Activated naive CD4-positive, alpha-beta T cell (primary cell): Measurements from ENCODE around the gene IL17RD.

Experiments
- DNase-seq, 4 experiments: peaks; one replicate each; lab custom pipeline; 2025; lab: John Stamatoyannopoulos, UW

The IL17RD gene

DNA sequence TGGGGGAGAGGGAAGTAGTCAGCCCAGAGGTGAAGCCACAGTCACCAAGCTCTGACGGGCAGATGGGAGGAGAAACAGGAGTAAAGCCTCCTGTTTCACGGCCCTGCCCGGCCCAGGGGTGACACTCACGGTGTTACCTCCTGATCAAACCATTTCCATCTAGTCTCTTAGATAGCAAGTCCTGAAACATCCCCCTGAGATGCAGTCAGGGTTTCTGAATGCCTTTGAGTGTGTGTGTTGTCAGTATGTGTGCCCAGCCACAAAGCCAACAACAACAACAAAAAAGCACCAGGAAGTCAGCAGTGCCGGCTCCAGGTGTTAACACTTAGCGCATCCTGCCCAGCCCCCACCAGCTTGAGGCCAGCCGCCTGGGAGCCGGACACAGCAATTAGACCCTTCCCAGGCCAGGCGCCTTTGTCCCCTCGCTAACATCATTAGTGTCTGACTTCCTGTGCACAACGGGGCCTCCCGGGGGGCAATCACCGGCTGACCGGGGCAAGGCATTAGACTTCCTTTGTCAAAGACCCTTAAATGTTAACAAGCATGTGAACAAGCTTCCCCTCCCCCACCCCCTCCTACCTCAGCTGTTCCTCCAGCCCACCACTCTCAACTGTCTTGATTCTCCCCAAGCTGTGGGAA lies 34.5 kb downstream of the IL17RD start:
- DNase-seq: no peak

DNA sequence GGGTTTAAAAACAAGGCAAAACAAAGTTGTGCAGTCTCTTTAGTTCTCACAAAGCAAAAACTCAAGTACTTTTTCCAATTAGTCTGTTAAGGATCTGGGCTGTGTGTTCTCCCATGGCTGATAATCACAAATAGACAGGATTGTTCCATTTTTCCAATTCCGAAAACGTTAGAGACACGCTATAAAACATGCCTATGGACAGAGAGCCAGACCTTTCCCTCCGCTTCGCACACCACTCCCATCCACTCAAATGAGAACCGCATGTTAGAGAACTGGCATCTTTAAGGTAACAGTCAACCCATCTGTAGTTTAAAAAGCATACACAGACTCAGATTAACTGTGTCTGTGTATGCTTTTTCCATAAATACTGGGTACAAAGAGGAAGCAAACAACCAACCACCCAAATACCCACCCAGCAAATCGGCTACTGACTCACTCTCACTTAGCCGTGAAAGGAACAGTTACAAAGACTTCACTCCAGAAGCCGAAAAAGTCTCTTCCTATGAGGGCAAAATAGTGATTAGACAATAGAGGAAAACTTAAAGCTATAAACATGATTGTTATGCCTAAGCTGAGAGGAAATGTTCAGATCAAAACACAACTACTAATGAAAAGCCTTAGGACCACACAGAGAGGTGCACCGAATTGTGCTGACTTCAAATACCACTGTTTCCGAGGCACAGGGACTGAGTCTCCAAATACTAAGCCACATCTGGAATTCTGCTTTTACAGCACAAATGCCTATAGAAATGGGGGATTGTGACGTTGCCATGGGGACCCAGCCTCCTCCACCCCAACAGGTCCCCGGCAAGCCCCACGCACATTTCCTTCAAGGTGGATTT lies 36.1 kb downstream of the IL17RD start:
- no peak for DNase-seq

DNA sequence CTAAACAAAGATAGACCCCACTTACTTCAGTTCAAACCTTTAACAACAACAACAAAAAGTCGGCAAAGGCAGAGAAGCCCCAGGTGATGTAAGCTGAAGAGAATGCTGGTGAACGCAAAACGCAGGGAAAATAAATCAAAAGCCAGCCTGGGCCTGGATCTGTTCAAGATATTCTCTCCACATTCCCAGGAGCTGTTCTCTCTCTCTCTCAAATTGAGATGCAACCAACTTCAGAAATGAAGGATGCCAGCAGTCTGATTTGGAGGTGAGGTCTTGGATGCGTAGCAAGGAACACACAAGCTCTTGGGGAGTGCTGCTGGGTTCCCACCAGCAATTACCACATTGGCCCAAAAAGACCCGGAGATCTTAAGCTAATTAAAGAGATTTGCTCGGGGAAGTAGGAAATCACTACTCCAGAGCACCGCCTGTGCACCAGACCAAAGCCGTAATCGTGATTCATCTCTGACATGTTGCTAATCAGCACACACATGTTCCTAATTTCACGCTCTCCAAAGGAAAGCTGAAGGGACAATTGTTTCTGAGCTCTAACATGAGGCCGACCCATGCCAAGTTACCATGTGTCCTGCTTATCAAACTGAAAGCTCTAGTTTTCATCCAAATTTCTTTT lies 37.1 kb downstream of the IL17RD start:
- no peak for DNase-seq

DNA sequence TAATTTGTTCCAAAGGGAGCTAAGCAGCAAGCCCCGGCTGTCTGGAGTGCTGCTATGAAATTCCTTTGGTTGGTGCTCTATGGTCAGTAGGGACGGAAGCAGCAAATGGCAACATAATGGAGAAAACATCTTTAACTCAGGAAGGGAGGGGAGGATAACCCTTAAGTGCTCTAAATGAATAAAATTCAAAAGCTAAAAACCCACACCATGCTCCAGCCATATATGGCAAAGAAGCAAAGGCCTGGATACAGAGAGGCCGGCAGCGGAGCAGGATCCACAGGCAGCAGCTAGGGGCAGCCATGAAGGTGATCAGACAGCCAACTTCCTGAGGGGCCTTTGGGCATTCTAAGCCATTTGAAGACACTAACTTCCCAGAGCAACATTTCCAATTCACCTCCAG lies 38.9 kb downstream of the IL17RD start:
- no peak for DNase-seq

DNA sequence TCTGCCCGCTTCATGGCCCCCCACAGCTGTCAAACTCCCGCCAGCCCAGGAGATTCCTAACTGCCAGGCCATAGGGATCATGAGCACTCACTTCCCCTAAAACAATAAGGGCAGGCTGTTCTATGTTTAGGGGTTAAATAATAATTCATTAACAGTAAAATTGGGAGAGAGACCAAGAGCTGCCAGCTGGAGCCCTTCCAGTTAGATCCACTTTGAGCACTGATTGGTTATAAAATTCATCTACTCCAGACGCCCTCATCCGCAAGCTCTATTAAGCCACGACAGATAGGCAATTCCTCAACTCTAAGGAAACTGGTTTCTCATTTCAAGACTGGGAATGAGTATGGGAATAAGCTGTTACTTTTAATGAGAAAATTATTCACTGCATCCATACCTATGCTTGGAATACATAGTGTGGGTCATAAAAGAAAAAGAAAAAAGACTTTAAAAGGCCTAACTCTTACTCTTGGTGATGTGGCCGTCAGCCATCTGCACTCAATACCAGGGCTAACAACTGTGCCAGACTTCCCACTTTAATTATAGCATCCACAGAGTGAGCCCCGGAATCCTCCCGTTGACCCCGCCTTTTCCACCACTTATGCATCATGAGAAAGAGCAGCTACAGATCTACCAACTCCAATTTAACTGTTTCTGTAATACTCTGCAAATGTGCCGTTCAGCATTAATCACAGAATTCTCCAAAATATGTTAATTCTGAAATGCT lies 44.5 kb downstream of the IL17RD start:
- DNase-seq: no peak

DNA sequence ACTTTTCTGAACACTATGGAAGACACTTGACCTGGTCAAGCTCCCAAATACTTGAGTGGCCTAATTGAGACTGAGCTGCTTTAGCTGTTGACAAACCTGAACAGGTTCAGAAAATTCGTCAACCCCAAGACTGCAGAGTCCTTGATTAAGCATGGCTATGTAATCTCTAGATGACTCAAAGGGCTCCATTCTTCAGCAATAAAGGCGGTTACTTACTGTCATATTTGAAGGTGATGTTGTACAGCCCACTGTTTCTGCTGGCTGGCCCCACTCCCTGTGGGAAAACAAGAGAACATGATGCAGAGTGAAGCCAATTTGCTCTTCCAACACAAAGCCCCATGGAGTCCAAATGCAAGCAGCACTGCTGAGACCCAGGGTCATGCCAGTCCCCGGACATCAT lies 45.1 kb downstream of the IL17RD start:
- DNase-seq: no peak

DNA sequence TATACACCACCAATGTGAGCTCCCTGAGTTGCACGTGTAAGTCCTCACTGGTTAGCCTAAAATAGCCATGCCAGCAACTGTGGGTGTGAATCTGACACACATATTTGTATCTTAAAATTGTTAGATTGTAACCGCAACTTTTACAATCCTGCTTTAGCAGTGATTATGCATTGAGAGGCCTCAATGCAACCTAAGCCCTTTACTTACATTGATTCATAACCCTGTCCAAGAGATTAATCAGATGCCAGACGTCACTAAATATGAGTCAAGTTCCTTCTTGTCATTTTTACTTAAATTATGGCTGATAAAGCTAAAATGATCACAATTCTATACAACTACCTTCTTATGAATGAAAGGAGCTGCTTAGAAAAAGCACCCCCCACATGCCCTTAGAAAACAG lies 46.9 kb downstream of the IL17RD start:
- no peak for DNase-seq

DNA sequence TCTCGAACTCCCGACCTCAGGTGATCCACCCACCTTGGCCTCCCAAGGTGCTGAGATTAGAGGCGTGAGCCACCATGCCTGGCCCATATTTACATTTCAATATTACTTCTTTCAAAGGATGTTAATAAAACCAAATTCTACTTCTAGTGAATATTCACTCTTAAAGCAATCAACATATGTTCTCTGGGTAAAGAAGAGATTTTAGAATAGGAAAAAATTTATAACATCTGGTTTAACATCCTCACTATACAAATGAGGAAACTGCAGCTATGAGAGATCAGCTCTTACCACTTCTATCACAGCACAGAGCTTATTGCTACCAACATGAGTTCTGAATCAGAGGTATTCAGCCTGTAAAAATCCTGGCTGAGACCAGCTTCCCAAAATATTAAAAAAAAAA lies 48.7 kb downstream of the IL17RD start:
- no peak for DNase-seq

DNA sequence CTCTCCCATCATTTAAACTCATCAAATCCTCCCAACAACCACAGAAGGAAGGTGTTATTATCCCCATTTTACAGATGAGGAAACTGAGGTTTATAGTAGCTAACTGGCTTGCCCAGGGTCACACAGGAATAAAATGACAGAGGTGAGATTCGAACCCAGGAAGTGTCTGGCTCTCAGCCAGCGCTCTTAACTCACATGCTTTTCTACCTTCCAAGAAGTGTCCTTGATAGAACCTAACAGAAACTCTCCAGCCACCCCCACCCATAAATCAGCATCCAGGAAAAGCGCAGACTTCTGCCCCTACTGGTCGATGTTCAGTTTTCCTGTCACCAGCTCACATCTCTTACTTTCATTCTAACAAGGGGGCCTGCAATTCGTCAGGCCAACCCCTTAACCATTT lies 52.9 kb downstream of the IL17RD start:
- no peak for DNase-seq

DNA sequence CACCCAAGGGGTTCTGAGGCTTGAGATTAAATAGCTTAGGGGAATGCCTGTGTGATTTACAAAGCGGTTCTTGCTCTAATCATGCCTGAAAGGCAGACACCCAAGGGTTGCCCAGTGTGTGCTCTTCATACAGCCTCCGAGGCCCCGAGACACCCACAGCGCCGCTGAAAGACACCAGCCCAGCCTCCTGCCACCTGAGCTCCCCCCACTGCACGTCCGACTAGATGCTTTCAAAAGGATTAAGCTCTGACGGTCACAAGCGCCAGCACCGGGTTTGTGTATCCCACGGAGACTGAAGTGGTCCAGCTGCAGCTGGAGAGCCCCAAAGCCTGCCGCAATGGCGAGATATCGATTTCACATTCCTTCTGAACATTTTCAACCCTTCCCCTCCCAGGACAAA lies 54.4 kb downstream of the IL17RD start:
- DNase-seq: no peak

DNA sequence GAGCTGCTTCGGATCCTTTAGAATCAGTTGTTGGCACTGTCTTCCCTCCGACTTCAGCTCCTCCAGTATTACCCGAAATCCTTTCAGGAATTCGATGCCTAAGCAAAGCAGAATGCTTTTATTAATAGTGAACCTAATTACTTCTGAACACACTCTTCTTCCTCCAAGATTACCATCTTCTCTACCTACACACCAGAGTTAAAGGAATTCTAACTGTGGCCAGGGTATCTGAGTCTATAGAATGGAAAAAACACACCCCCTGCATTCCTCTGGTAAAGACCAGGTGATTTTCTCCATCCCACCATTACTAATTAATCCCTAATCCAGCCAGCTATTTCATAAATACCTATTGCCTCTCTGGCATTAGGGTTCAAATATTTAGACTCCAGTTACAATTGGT lies 54.9 kb downstream of the IL17RD start:
- DNase-seq: no peak

DNA sequence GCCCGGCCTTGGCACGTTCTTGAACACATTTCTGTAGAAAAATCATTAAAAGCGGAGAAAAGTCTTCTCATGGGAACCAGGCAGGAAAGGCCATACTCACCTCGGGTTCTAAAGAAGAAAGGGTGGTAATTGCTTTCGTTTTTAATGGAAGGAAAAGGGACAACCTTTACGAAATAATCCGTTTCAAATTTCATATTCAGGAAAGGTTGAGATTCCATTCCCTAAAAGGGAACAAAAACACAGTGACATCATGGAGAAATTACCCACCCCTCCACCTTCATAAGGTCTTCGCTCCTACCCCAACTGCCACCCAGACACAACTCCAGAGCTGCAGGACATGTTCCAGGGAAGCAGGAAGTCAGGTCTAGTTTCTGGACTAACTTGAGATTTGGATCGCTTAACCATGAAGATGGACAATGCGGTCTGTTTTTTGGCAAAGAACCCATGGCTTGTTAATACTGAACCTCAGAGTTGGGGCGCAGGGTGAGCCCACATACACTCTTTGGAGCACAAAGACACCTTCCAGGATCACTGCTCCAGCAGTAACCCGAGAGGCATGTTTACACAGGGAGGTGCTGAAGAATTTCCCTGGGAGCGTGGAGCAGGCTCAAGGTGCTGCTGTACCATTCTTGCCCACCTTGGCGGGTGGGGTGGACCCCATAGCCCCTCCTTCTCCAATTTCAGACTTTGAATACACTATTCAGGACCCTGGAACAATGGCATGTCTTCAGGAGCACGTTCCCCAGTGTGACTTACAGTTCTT lies 55.5 kb downstream of the IL17RD start:
- DNase-seq: no peak

DNA sequence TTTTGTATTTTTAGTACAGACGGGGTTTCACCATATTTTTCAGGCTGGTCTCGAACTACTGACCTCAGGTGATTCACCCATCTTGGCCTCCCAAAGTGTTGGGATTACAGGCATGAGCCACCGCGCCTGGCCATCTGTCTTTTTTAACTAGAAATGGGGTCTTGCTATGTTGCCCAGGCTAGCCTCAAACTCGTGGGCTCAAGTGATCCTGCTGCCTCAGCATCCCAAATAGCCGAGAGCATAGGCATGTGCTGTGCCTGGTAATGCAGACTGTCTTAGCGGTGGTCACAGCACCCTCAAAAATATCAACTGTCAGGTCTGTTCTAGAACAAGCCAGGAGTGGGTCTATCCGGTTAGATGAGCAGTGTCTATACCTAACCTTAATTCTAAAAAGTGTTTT lies 56.5 kb downstream of the IL17RD start:
- no peak for DNase-seq

DNA sequence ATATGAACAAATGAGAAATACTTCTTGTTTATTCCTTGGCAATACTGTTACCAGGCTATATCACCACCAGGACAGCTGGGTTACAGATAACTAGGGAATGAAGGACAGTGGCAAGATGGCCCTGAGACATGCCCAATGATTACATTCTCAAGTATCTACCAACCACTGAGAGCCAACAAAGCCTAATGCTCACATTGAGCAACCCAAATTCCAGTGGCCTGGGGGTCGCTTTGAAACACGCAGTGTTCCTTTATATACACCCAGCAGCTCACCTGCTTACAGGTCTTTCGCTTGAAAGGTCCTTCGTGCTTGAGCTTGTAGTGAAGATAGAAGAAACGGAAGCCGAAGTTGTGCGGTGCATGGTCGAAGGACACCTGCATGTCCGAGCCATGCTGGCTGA lies 59.6 kb downstream of the IL17RD start:
- no peak for DNase-seq

DNA sequence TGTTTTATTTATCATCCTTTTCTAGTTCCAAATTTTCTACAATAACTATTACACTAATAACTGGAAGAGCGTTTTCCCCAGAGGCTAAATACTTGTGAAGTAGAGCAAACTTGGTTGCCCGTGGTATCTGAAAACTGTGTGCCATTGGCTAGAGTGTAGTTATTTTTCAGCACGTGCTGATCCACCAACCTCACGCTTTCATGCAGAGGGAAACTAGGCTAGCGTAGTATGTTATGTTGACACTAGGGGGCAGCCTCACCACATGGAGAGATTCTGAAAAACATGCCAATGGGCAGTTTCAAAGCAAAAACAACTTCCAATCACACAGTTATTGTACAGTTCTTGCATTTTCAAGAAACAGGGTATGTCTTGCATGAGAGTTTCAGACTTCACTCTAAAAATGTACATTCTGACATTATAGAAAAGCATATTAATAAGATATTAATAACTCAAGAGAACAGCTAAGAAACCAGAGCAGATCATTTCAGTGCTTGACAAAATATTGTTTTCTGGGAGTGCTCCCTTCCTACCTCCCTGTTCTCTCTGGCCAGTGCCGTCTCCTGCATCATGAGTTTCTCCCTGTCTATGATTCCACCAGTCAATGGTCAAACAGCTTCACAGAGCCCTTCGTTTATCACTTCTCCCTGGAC lies 65.0 kb downstream of the IL17RD start:
- peak in 3 of 4 experiments; percentile 11 to 23 (median 12) for DNase-seq

DNA sequence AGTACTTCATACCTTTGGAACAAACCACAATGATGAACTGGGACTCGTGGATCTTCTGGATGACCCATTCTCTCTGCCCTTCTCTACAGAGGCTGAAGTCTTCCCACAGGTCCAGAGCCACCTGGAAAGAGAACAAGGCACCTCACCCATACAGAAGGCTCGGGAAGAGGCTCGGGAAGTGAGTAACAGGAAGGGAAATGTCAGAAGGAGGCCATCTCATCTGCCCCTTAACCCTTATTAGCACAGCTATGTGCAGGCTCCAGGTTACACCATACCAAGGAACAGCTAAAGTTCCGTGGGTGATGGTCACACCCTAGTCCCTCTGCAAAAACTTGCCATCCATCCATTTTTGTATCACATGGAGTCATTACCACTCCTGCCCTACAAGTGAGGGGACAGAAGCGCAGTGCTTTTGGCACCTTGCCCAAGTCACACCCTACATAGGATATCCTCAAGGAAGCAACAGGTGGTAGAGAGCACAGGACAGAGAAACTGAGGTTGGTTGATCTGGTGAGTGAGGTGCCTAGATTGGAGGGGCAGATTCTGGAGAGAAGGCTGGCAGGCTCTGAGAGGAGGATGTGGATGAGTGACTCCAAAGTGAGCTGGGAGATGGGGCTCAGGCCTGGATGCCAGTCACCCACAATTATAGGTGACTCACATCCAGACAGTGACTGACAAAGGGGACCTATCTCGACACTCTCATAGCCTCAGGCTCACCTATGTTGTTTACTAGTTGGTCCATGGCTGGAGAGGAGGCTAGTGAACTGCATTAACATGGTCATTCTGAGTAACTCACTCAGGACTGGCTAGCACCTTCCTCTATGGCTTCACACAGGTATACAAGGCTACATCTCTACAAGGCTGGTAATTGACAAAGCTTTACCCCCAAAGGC lies 66.5 kb downstream of the IL17RD start:
- DNase-seq: no peak

DNA sequence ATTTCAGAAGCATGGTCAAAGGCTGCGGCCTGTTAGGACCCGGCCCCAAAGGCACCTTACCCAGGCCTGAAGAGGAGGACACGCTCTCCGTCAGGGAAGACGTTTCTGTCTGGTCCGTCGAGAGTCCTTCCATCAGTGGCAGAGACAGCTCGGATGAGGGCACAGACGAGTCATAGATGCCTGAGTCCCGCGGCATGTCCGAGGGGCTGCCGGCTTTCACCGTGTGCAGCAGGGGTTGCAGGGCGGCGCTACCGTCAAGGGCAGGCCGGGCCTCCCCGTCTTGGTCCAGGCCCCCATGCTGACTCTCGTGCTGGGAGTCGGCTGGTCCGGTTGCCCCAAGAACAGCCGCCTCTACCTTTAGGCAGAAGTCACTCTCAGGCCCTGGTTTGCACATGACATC lies 67.6 kb downstream of the IL17RD start:
- no peak for DNase-seq

DNA sequence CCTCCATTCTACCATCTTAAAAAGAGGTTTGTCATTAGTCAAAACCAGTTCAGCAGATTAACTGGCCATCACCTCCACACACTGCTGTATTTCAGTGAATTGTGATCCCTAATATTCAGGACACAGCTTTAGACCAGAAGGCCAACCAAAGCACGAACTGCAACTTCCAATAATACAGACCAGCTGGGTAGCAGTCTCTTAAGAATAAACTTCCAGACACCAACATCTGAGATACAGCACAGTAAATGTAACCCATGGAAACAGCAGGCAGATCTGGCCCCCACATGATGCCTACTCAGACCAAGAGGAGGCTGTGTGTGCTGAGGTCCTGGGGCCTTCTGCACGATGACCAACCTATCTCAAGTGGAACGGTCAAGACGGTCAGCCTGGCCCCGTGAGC lies 69.8 kb downstream of the IL17RD start:
- DNase-seq: no peak

DNA sequence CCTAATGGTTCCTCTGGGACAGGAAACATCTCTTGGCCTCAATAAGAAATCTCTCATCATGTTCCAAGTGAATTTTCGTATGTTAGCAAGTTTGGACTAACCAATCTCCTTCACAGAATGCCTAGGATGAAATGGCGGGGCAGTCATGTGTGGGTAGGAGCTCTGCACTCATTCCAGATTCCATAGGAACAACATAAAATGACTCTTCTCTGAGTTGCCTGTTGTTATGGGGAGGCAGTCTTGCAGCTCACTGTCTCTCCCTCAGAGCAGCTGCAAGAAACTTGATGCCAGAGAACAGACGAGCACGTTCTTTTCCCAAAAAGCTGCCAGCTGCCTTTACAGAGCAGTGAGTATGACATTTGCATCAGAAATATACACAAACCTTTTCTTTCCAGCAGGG lies 70.6 kb downstream of the IL17RD start:
- DNase-seq: no peak

DNA sequence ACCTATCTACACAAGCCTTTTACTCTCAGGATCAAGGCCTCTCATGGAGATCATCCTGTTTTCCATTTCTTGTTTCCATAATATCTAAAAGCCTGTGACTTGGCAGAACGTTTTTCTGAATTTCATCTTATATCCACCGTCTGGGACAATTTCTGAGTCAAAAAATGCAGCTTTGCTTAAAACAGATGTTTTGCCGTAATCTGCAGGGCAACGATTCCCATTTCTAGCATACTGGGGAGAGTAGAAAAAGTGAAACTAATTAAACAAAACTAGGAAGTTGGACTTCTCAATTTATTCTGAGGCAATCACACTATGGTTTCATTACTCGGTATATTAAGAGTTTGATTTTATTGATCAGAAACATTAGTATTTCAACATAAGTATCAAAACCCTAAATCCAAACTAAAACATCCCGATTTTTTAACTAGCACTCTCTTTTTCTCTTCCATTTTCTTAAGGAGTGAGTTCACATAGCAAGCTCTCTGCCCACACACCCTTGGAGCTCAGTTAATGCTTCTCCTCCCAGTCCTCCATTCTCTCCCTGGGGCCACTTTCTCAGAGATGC lies 71.1 kb downstream of the IL17RD start:
- no peak for DNase-seq
